ENCODE measurements around the gene TBC1D7. TPM values are rescaled to one million over a fixed set of nuclear protein-coding genes. Genes with fewer than 3 reads are reported as not detected.
"Not testable (repeated sequence)": the region's sequence is repeated elsewhere in the genome, so short reads cannot be mapped to it uniquely, and the experiment has no call there.

The TBC1D7 gene
- total and polyA plus RNA-seq, 2 donors from 2014 or later: 12.9 to 39.4 TPM

DNA sequence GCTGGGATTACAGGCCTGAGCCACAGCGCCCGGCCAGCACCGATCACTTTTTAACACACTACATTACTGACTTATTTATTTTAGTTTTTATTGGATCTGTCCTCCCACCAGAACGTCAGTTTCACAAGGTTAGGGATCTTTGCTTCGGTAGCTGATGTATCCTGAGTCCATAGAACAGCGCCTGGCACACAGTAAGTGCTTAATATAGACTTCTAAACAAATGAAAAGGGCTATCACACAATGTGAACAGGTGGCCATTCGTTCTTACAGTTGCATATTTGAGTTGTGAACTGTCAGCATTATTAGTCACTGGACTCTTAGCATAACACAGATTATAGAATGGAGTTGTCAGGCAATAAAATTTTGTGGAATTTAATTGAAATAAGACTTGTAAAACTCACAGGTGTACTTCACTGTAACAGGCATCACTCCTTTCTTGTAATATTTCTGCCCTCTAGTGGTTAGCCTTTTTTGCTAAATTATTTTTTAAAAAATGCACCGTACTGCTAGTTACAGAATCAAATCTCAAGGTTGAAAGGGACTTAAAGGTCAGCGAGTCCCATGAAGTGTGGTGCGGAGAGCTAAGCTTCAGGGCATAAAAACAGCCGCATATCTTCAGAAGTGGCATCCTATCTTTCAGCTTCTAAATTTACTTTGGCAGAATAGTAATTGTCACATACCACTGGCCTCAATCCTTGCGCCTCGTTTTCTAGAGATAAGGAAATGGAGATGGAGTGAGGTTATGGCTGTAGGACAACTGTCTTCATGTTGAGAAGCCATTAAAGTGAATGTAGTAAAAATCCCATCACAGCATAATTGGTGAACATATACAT lies 3.4 kb upstream of the TBC1D7 start:
- FAIRE-seq: no peak

DNA sequence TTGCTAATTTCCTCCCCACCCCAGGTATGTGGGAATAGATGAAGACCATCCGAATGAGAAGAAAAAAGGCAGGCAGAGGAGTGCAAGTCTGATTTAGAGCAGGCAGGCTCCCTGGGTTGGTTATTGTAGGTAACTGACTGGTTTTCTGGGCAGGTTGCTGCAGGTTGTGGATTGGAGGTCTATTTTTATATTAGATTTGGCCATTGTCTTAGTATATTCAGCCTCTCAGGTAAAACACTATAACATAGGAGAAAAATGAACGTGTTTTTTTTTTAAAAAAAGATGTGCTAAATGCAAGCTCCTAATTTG lies 492 bp upstream of the TBC1D7 start:
- H3K27ac ChIP-seq (ENCODE audit: low read depth in 2 of 2, low read length in 2 of 2): peak overlapping the region; percentile 89 to 92
- H3K36me3 ChIP-seq (ENCODE audit: control insufficient read depth in 2 of 3, insufficient read depth in 3 of 3, low read length in 3 of 3): peaks cover 0 to 2% (median 0%) of the 10 kb centered on the region in 3 donors
- no peaks in the 10 kb centered on the region for H3K9me3 ChIP-seq (ENCODE audit: control insufficient read depth in 2 of 3, insufficient read depth in 1 of 3, low read length in 3 of 3)
- TF ChIP-seq, protein P1, sequence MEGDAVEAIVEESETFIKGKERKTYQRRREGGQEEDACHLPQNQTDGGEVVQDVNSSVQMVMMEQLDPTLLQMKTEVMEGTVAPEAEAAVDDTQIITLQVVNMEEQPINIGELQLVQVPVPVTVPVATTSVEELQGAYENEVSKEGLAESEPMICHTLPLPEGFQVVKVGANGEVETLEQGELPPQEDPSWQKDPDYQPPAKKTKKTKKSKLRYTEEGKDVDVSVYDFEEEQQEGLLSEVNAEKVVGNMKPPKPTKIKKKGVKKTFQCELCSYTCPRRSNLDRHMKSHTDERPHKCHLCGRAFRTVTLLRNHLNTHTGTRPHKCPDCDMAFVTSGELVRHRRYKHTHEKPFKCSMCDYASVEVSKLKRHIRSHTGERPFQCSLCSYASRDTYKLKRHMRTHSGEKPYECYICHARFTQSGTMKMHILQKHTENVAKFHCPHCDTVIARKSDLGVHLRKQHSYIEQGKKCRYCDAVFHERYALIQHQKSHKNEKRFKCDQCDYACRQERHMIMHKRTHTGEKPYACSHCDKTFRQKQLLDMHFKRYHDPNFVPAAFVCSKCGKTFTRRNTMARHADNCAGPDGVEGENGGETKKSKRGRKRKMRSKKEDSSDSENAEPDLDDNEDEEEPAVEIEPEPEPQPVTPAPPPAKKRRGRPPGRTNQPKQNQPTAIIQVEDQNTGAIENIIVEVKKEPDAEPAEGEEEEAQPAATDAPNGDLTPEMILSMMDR (IDR thresholded peaks at IDR 0.05; ENCODE audit: borderline replicate concordance, extremely low read depth, insufficient read depth): no peak
- DNase-seq: no peak
- intact Hi-C loops (cut with DNase I): loop anchor here (5.0 kb wide), 1 partner anchor 417 kb away; no protein-coding TSS in a partner anchor
- FAIRE-seq: no peak
- H3K27me3 ChIP-seq (ENCODE audit: control insufficient read depth, insufficient read depth, low read length): no peaks in the 10 kb centered on the region
- H3K4me3 ChIP-seq (ENCODE audit: low read length in 3 of 3): peak overlapping the region; percentile 68 to 98 (median 74)
- peak overlapping the region; percentile 12 to 95 (median 66) for H3K9ac ChIP-seq (ENCODE audit: low read length in 3 of 3)
- H3K4me1 ChIP-seq (ENCODE audit: control insufficient read depth in 2 of 3, insufficient read depth in 2 of 3, low read depth in 1 of 3, low read length in 3 of 3): peaks cover 0 to 12% (median 0%) of the 10 kb centered on the region in 3 donors

More for the DNA sequence above, 3.4 kb upstream of the TBC1D7 start:
- no peak overlapping the region for H3K4me3 ChIP-seq (ENCODE audit: low read length in 3 of 3)
- TF ChIP-seq, protein P1 (IDR thresholded peaks at IDR 0.05; ENCODE audit: borderline replicate concordance, extremely low read depth, insufficient read depth): peak; percentile 68
- H3K27me3 ChIP-seq (ENCODE audit: control insufficient read depth, insufficient read depth, low read length): no peaks in the 10 kb centered on the region
- intact Hi-C loops (cut with DNase I): loop anchor here (10.0 kb wide), 1 partner anchor 203 kb away; no protein-coding TSS in a partner anchor
- H3K4me1 ChIP-seq (ENCODE audit: control insufficient read depth in 2 of 3, insufficient read depth in 2 of 3, low read depth in 1 of 3, low read length in 3 of 3): peaks cover 0 to 12% (median 2%) of the 10 kb centered on the region in 3 donors
- no peaks in the 10 kb centered on the region for H3K9me3 ChIP-seq (ENCODE audit: control insufficient read depth in 2 of 3, insufficient read depth in 1 of 3, low read length in 3 of 3)
- DNase-seq: peak in 1 of 5 donors; percentile 33
- H3K27ac ChIP-seq (ENCODE audit: low read depth in 2 of 2, low read length in 2 of 2): no peak overlapping the region
- H3K36me3 ChIP-seq (ENCODE audit: control insufficient read depth in 2 of 3, insufficient read depth in 3 of 3, low read length in 3 of 3): no peaks in the 10 kb centered on the region
- H3K9ac ChIP-seq (ENCODE audit: low read length in 3 of 3): no peak overlapping the region

DNA sequence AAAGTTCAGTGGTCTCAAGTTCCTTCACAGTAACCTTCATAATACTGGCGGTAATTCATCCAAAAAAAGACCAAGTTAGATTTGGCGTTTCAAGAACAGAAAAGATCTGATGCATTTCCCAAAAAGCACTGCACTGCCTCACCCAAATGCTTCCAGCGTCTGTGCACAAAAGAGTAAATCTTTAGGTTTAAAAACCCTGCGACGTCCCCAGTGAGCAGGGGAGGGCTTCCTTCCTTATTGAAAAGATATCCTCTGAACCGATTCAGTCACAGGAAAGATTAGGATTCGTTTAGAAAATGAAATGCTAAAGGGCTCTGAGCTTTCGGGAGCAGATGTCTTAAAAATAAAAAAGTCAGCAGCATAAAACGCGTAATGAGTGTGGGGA lies 654 bp downstream of the TBC1D7 start:
- peaks cover 0 to 2% (median 2%) of the 10 kb centered on the region in 3 donors for H3K36me3 ChIP-seq (ENCODE audit: control insufficient read depth in 2 of 3, insufficient read depth in 3 of 3, low read length in 3 of 3)
- peak overlapping the region; percentile 72 to 97 (median 85) for H3K9ac ChIP-seq (ENCODE audit: low read length in 3 of 3)
- no peak for FAIRE-seq
- peaks cover 0 to 12% (median 0%) of the 10 kb centered on the region in 3 donors for H3K4me1 ChIP-seq (ENCODE audit: control insufficient read depth in 2 of 3, insufficient read depth in 2 of 3, low read depth in 1 of 3, low read length in 3 of 3)
- intact Hi-C loops (cut with DNase I): loop anchor here (5.0 kb wide), 1 partner anchor 415 kb away; no protein-coding TSS in a partner anchor
- no peaks in the 10 kb centered on the region for H3K27me3 ChIP-seq (ENCODE audit: control insufficient read depth, insufficient read depth, low read length)
- H3K27ac ChIP-seq (ENCODE audit: low read depth in 2 of 2, low read length in 2 of 2): peak overlapping the region; percentile 84 to 92
- peak in 2 of 5 donors; percentile 19 to 53 for DNase-seq
- peak overlapping the region; percentile 75 to 98 (median 92) for H3K4me3 ChIP-seq (ENCODE audit: low read length in 3 of 3)
- no peaks in the 10 kb centered on the region for H3K9me3 ChIP-seq (ENCODE audit: control insufficient read depth in 2 of 3, insufficient read depth in 1 of 3, low read length in 3 of 3)
- TF ChIP-seq, protein P1 (IDR thresholded peaks at IDR 0.05; ENCODE audit: borderline replicate concordance, extremely low read depth, insufficient read depth): no peak

DNA sequence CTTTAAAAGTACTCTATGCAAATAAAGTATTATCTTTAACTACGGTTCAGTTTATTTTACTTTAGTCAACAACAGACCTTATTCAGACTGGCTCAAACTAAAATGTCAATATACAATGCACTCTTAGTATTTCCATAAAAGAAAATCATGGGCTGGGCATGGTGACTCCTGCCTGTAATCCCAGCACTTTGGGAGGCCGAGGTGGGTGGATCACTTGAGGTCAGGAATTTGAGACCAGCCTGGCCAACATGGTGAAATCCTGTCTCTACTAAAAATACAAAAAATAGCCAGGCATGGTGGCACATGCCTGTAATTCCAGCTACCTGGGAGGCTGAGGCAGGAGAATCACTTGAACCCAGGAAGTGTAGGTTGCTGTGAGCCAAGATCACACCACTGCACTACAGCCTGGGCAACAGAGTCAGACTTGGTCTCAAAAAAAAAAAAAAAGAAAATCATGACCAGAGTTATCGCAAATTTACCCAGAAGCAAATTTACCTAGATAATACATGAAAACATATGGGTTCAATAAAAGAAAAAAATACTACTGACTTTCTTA lies 2.2 kb downstream of the TBC1D7 start:
- not testable (repeated sequence) for H3K9me3 ChIP-seq (ENCODE audit: control insufficient read depth in 2 of 3, insufficient read depth in 1 of 3, low read length in 3 of 3); FAIRE-seq; H3K4me3 ChIP-seq (ENCODE audit: low read length in 3 of 3); DNase-seq; H3K36me3 ChIP-seq (ENCODE audit: control insufficient read depth in 2 of 3, insufficient read depth in 3 of 3, low read length in 3 of 3); H3K27ac ChIP-seq (ENCODE audit: low read depth in 2 of 2, low read length in 2 of 2); H3K9ac ChIP-seq (ENCODE audit: low read length in 3 of 3); H3K27me3 ChIP-seq (ENCODE audit: control insufficient read depth, insufficient read depth, low read length)
- intact Hi-C loops (cut with DNase I): loop anchor here (5.0 kb wide), 1 partner anchor 414 kb away; no protein-coding TSS in a partner anchor
- peaks cover 0 to 17% (median 0%) of the 10 kb centered on the region in 3 donors for H3K4me1 ChIP-seq (ENCODE audit: control insufficient read depth in 2 of 3, insufficient read depth in 2 of 3, low read depth in 1 of 3, low read length in 3 of 3)

Data from kidney (tissue), 14 donors.